ENCODE results near the gene RNU6-9. TPM values are rescaled to one million over a fixed set of nuclear protein-coding genes. Genes with fewer than 3 reads are reported as not detected.

RNU6-9 gene
- total RNA-seq (not detected in 2 replicates), polyA plus RNA-seq (not detected in 2 replicates), polyA minus RNA-seq (not detected in 2 replicates)
- not detected for total RNA-seq (2013)

GRCh38 chr19:892894-893689 is at the start of gene RNU6-9, which contains the start of gene MED16:
Gene RNU6-9, plus strand, starts transcription at chr19:893484.
Gene MED16, minus strand, starts transcription at chr19:893187. Its CDS starts 2,056 bp downstream, at chr19:891131.
- peak within 1 kb of the TSS; percentile 100 for H3K27ac Mint-ChIP-seq
- H3K27me3 ChIP-seq (replicated peaks in 1 of 4; ENCODE audit: control extremely low read depth in 1 of 4, control insufficient read depth in 3 of 4, insufficient read depth in 4 of 4, low read length in 3 of 4) = no peaks in the 10 kb centered on the region
- peaks cover 5 to 31% of the 10 kb centered on the region in 2 donors for H3K4me1 ChIP-seq (ENCODE audit: control insufficient read depth in 2 of 2, insufficient read depth in 2 of 2, low read length in 2 of 2)
- no peak for TF ChIP-seq EZH2 (IDR thresholded peaks at IDR 0.05; ENCODE audit: borderline replicate concordance, insufficient read depth, low read depth, low read length, poor library complexity, severe bottlenecking)
- TF ChIP-seq CTCF (IDR thresholded peaks at IDR 0.05) = no peak
- H3K36me3 ChIP-seq (replicated peaks in 1 of 2; ENCODE audit: control extremely low read depth in 1 of 2, control insufficient read depth in 1 of 2, extremely low read depth in 1 of 2, insufficient read depth in 2 of 2, low read length in 1 of 2) = peaks cover 0 to 32% of the 10 kb centered on the region in 2 experiments
- H3K27me3 Mint-ChIP-seq = no peaks in the 10 kb centered on the region
- intact Hi-C loops (cut with micrococcal nuclease) = loop anchor here (1.0 to 2.0 kb wide), 2 partner anchors 16 to 30 kb away; no protein-coding TSS in a partner anchor
- ChIA-PET POLR2A (interaction anchor here (0.6 to 3.8 kb wide), 12 partner anchors 9 to 373 kb away, joined by 3 to 56 read pairs (median 4); no protein-coding TSS in a partner anchor), CTCF (interaction anchor here (0.6 to 2.6 kb wide), 17 partner anchors 9 to 352 kb away, joined by 3 to 35 read pairs (median 4); partner anchors contain the start of gene WDR18)
- H3K4me3 ChIP-seq (ENCODE audit: control extremely low read depth in 1 of 5, extremely low read depth in 1 of 5, insufficient read depth in 1 of 5, low read depth in 2 of 5, low read length in 4 of 5) = peak within 1 kb of the TSS; percentile 52 to 91 (median 76)
- peak within 1 kb of the TSS; percentile 90 for H3K9ac ChIP-seq (ENCODE audit: low read length)
- peaks cover 31% of the 10 kb centered on the region for H3K79me2 ChIP-seq (ENCODE audit: control insufficient read depth, insufficient read depth, low read length)
- peaks cover 23% of the 10 kb centered on the region for H4K20me1 ChIP-seq (ENCODE audit: control insufficient read depth, insufficient read depth, low read length, poor library complexity, severe bottlenecking)
- no peaks in the 10 kb centered on the region for H3K9me3 ChIP-seq (ENCODE audit: control extremely low read depth in 1 of 3, control insufficient read depth in 2 of 3, insufficient read depth in 1 of 3, low read length in 2 of 3)
- peak within 1 kb of the TSS; percentile 96 to 98 for H3K27ac ChIP-seq (ENCODE audit: low read length in 2 of 2)
- peak; percentile 97 for DNase-seq
- peak within 1 kb of the TSS; percentile 95 for H3K4me3 Mint-ChIP-seq
- H3K4me2 ChIP-seq (replicated peaks; ENCODE audit: low read depth, low read length, poor library complexity, severe bottlenecking) = peak within 1 kb of the TSS; percentile 92
- H2AFZ ChIP-seq (ENCODE audit: insufficient read depth, low read depth, low read length, poor library complexity, severe bottlenecking) = peak within 1 kb of the TSS; percentile 85
- under 1% methylated on average over 55 of the region's 69 CpGs for WGBS (ENCODE audit: insufficient coverage)
- ATAC-seq (ENCODE audit: low read depth) = peak; percentile 92
- no peaks in the 10 kb centered on the region for H3K9me3 Mint-ChIP-seq (ENCODE audit: insufficient read depth)
- H3K4me1 Mint-ChIP-seq = peaks cover 17% of the 10 kb centered on the region

Data from B cell (primary cell).